Neuronal stem cell (in vitro differentiated cells): Measurements from ENCODE around the gene RUBCNL.

Experiments used
- DNase-seq: peaks from one replicate; pipeline ENCODE4 v3.0.0-alpha.2; 2013; ENCODE audit warnings: low spot score
- H2AFZ ChIP-seq: one replicate; pipeline ENCODE4 v1.6.1; 2013; ENCODE audit warnings: mild to moderate bottlenecking, low read length, inconsistent platforms
- H2AK5ac ChIP-seq: 2 replicates; pipeline ENCODE4 v1.6.1; 2013; ENCODE audit warnings: low read depth, mild to moderate bottlenecking, inconsistent platforms, low read length, moderate library complexity, mixed read lengths
- H2BK120ac ChIP-seq: 2 replicates; pipeline ENCODE4 v1.6.1; 2013; ENCODE audit warnings: low read depth, mild to moderate bottlenecking, inconsistent platforms, low read length, moderate library complexity, mixed read lengths
- H2BK12ac ChIP-seq: one replicate; pipeline ENCODE4 v1.6.1; 2013; ENCODE audit warnings: low read length, inconsistent platforms
- H2BK15ac ChIP-seq: 2 replicates; pipeline ENCODE4 v1.6.1; 2013; ENCODE audit warnings: mild to moderate bottlenecking, low read length, inconsistent platforms, mixed read lengths
- H2BK5ac ChIP-seq: one replicate; pipeline ENCODE4 v1.6.1; 2013; ENCODE audit warnings: inconsistent platforms, mild to moderate bottlenecking, low read length, moderate library complexity
- H3K14ac ChIP-seq: one replicate; pipeline ENCODE4 v1.6.1; 2013; ENCODE audit warnings: low read length, inconsistent platforms
- H3K18ac ChIP-seq: 2 replicates; pipeline ENCODE4 v1.6.1; 2013; ENCODE audit warnings: low read length, inconsistent platforms
- H3K23ac ChIP-seq: 2 replicates; pipeline ENCODE4 v1.6.1; 2013; ENCODE audit warnings: low read depth, mild to moderate bottlenecking, mixed read lengths, low read length, inconsistent platforms; ENCODE audit not compliant: poor library complexity
- H3K27ac ChIP-seq: replicated peaks from 3 replicates; pipeline ENCODE4 v1.5.1; 2013; ENCODE audit warnings: low read length, inconsistent platforms
- H3K27me3 ChIP-seq, 3 experiments: 2 replicates each; pipeline ENCODE4 v1.6.1; 2013; ENCODE audit warnings: low read length in 3 of 3, mild to moderate bottlenecking in 2 of 3, inconsistent platforms in 1 of 3, low read depth in 1 of 3, mixed read lengths in 1 of 3, moderate library complexity in 1 of 3; ENCODE audit not compliant: control insufficient read depth in 3 of 3, insufficient read depth in 3 of 3
- H3K36me3 ChIP-seq, 2 donors: replicated peaks in 1 of 2; 2 replicates each; pipeline ENCODE4 v1.6.1; 2013; ENCODE audit warnings: low read length in 2 of 2; ENCODE audit not compliant: control insufficient read depth in 2 of 2, insufficient read depth in 2 of 2
- H3K4ac ChIP-seq: 2 replicates; pipeline ENCODE4 v1.6.1; 2013; ENCODE audit warnings: inconsistent platforms, mild to moderate bottlenecking, low read length, moderate library complexity
- H3K4me1 ChIP-seq, 2 donors: 1 replicate in 1 of 2; 2 replicates in 1 of 2; pipeline ENCODE4 v1.6.1; 2013; ENCODE audit warnings: low read length in 2 of 2, low read depth in 1 of 2; ENCODE audit not compliant: control insufficient read depth in 2 of 2, insufficient read depth in 1 of 2
- H3K4me2 ChIP-seq: one replicate; pipeline ENCODE4 v1.6.1; 2013; ENCODE audit warnings: mild to moderate bottlenecking, low read length, inconsistent platforms; ENCODE audit not compliant: insufficient read depth, poor library complexity, severe bottlenecking
- H3K4me3 ChIP-seq, 2 donors: 2 replicates each; pipeline ENCODE4 v1.5.1; 2013; ENCODE audit warnings: low read length in 2 of 2, mild to moderate bottlenecking in 2 of 2, inconsistent platforms in 1 of 2, moderate library complexity in 1 of 2
- H3K79me1 ChIP-seq: one replicate; pipeline ENCODE4 v1.6.1; 2013; ENCODE audit warnings: low read depth, mild to moderate bottlenecking, inconsistent platforms, low read length, moderate library complexity
- H3K9ac ChIP-seq: one replicate; pipeline ENCODE4 v1.6.1; 2013; ENCODE audit warnings: mild to moderate bottlenecking, low read depth, low read length, inconsistent platforms; ENCODE audit not compliant: poor library complexity
- H3K9me3 ChIP-seq, 2 donors: replicated peaks in 1 of 2; 2 replicates each; pipeline versions ENCODE3 to v1.6.1; 2013; ENCODE audit warnings: low read length in 2 of 2, mild to moderate bottlenecking in 2 of 2, inconsistent platforms in 1 of 2, low read depth in 1 of 2, mixed read lengths in 1 of 2, moderate library complexity in 1 of 2; ENCODE audit not compliant: control insufficient read depth in 2 of 2, insufficient read depth in 1 of 2
- H4K8ac ChIP-seq: one replicate; pipeline ENCODE4 v1.6.1; 2013; ENCODE audit warnings: low read depth, mild to moderate bottlenecking, inconsistent platforms, low read length, moderate library complexity
- H4K91ac ChIP-seq: one replicate; pipeline ENCODE4 v1.6.1; 2013; ENCODE audit warnings: low read length, low read depth, mild to moderate bottlenecking, inconsistent platforms; ENCODE audit not compliant: poor library complexity
- WGBS, 2 donors: extraction: QIAGEN DNeasy Blood & Tissue Kit; methylation state at CpG; one replicate each; pipeline ENCODE4 v1.1.7; 2013; ENCODE audit warnings: missing lambda C conversion rate in 2 of 2, mixed read lengths in 1 of 2; ENCODE audit not compliant: insufficient read length in 2 of 2, insufficient replicate concordance in 1 of 2; ENCODE audit errors: extremely low coverage in 2 of 2; 5-methylcytosine and 5-hydroxymethylcytosine counted together

RUBCNL gene

DNA sequence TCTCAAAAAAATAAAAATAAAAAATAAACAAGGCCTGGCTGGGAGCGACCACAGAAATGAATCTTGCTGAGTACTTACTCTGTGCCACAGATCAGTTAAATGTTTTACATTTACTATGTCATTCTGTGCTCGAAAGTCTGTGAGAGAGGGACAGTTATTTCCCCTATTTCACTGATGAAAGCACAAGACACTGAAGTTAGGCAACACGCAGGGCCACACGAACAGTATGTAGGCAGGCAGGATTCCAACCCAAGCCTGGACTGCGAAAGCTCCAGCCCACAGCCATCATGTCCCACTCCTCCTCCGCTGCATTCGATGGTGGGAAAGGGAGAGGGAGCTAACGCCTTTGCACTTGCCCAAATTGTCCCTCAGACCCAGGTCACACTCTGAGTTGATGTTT lies 34.2 kb downstream of the RUBCNL start:
- peak overlapping the region; percentile 55 for H3K9ac ChIP-seq
- H3K23ac ChIP-seq, result no peak overlapping the region
- no peaks in the 10 kb centered on the region for H3K79me1 ChIP-seq
- H3K18ac ChIP-seq, result peak overlapping the region; percentile 59
- H3K36me3 ChIP-seq, result no peaks in the 10 kb centered on the region
- no peak overlapping the region for H3K4me3 ChIP-seq
- H2AFZ ChIP-seq, result no peak overlapping the region
- WGBS, 2 donors, result no CpG with 5 or more reads among the region's 8 CpGs
- no peak overlapping the region for H3K4ac ChIP-seq
- no peak overlapping the region for H4K8ac ChIP-seq
- H3K9me3 ChIP-seq, result no peaks in the 10 kb centered on the region
- H2BK15ac ChIP-seq, result no peak overlapping the region
- DNase-seq, result no peak
- H4K91ac ChIP-seq, result no peak overlapping the region
- no peak overlapping the region for H3K27ac ChIP-seq
- no peak overlapping the region for H2BK120ac ChIP-seq
- no peak overlapping the region for H2BK12ac ChIP-seq
- H3K14ac ChIP-seq, result no peak overlapping the region
- no peaks in the 10 kb centered on the region for H3K4me1 ChIP-seq
- H2BK5ac ChIP-seq, result no peak overlapping the region
- no peak overlapping the region for H2AK5ac ChIP-seq
- no peak overlapping the region for H3K4me2 ChIP-seq
- no peaks in the 10 kb centered on the region for H3K27me3 ChIP-seq

DNA sequence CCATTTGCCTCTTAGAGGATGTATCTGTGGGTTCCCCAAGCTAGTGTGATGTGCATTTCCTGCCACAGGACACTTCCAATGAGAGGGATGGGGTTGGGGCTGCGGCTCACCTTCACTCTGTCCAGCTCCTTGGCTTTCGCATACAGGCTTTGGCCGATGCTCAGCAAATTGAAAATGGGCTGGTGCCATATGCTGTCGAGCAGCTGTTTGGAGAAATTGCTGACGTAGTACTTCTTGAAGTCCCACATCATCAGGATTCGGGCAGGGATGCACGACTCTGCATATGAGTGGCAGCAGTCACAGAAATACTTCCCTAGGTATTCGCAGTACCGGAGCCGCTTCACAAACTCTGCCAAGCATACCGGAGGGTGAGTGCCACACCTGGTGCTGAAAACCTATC lies 37.0 kb downstream of the RUBCNL start:
- no peaks in the 10 kb centered on the region for H3K27me3 ChIP-seq
- no peak overlapping the region for H2BK120ac ChIP-seq
- WGBS, 2 donors, result no CpG with 5 or more reads among the region's 11 CpGs
- H3K9me3 ChIP-seq, result no peaks in the 10 kb centered on the region
- H3K4ac ChIP-seq, result no peak overlapping the region
- no peak overlapping the region for H3K27ac ChIP-seq
- no peak overlapping the region for H4K91ac ChIP-seq
- no peak for DNase-seq
- H4K8ac ChIP-seq, result no peak overlapping the region
- no peak overlapping the region for H3K18ac ChIP-seq
- no peak overlapping the region for H2BK12ac ChIP-seq
- H3K4me2 ChIP-seq, result no peak overlapping the region
- H2BK5ac ChIP-seq, result no peak overlapping the region
- no peak overlapping the region for H2AFZ ChIP-seq
- H3K79me1 ChIP-seq, result no peaks in the 10 kb centered on the region
- no peak overlapping the region for H3K4me3 ChIP-seq
- H3K9ac ChIP-seq, result no peak overlapping the region
- H2AK5ac ChIP-seq, result no peak overlapping the region
- H2BK15ac ChIP-seq, result no peak overlapping the region
- no peaks in the 10 kb centered on the region for H3K36me3 ChIP-seq
- no peak overlapping the region for H3K14ac ChIP-seq
- H3K23ac ChIP-seq, result no peak overlapping the region
- H3K4me1 ChIP-seq, result no peaks in the 10 kb centered on the region

DNA sequence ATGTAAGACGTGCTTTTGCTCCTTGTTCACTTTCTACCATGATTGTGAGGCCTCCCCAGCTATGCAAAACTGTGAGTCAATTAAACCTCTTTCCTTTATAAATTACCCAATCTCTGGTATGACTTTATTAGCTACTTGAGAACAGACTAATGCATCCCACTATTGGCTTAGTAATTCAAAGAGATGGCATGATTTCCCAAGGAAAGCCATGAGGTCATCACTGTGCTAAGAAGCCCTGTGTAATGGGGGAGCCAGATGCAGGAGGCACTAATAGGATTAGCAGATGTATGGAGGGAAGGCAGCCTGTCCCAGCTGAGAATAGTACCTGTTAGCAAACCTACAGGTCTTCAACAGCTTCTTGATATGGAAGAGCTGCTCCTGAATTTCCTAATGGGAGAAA lies 38.1 kb downstream of the RUBCNL start:
- Histone ChIP-seq H3K18ac (no peak overlapping the region), H2BK15ac (no peak overlapping the region), H3K36me3 (no peaks in the 10 kb centered on the region), H3K14ac (no peak overlapping the region), H4K91ac (no peak overlapping the region), H4K8ac (no peak overlapping the region), H3K4me3 (no peak overlapping the region), H2BK120ac (no peak overlapping the region), H2AK5ac (no peak overlapping the region), H3K79me1 (no peaks in the 10 kb centered on the region), H3K4me1 (no peaks in the 10 kb centered on the region), H2BK5ac (no peak overlapping the region), H3K23ac (no peak overlapping the region), H2BK12ac (no peak overlapping the region), H3K4me2 (no peak overlapping the region), H3K9ac (no peak overlapping the region), H2AFZ (no peak overlapping the region), H3K4ac (no peak overlapping the region), H3K27ac (no peak overlapping the region), H3K27me3 (no peaks in the 10 kb centered on the region), H3K9me3 (no peaks in the 10 kb centered on the region)
- WGBS, 2 donors, result no CpG with 5 or more reads among the region's 1 CpG
- no peak for DNase-seq

DNA sequence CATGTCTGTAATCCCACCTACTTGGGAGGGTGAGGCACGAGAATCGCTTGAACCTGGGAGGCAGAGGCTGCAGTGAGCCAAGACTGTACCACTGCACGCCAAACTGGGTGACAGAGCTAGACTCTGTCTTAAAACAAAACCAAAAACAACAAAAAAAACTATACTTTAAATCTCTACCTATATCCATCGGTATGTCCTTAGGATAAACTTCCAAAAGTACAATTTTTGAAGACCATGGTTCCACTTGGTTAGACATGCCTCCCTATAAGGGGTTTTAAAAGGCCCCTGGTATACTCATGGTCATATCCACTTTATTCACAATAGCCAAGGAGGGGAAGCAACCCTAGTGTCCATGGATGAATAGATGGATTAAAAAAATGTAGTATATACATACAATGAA lies 39.8 kb downstream of the RUBCNL start:
- Histone ChIP-seq H4K8ac (no peak overlapping the region), H3K27ac (no peak overlapping the region), H4K91ac (no peak overlapping the region), H3K4me2 (no peak overlapping the region), H2BK5ac (no peak overlapping the region), H3K27me3 (no peaks in the 10 kb centered on the region), H3K9me3 (no peaks in the 10 kb centered on the region), H2BK120ac (no peak overlapping the region), H2AFZ (no peak overlapping the region), H3K14ac (no peak overlapping the region), H3K4me1 (peaks cover 0 to 1% of the 10 kb centered on the region in 2 donors), H2BK12ac (no peak overlapping the region), H3K9ac (no peak overlapping the region), H3K23ac (no peak overlapping the region), H2AK5ac (no peak overlapping the region), H3K36me3 (no peaks in the 10 kb centered on the region), H3K18ac (no peak overlapping the region), H2BK15ac (no peak overlapping the region), H3K79me1 (no peaks in the 10 kb centered on the region), H3K4me3 (no peak overlapping the region), H3K4ac (no peak overlapping the region)
- no CpG with 5 or more reads among the region's 4 CpGs for WGBS, 2 donors
- no peak for DNase-seq
